Heart right ventricle (tissue), 16 donors: ENCODE measurements around the gene PRKN. TPM values are rescaled to one million over a fixed set of nuclear protein-coding genes. Genes with fewer than 3 reads are reported as not detected.

Experiments
- ATAC-seq, 8 donors: fragments of 200-7000 bp; cut with Tn5 transposase; one replicate each; pipeline ENCODE4 v1.9.1; 2020; ENCODE audit warnings: mild to moderate bottlenecking in 8 of 8, moderate library complexity in 8 of 8, moderate number of reproducible peaks in 1 of 8
- DNase-seq, 2 donors: peaks; one replicate each; pipeline ENCODE4 v3.0.0-alpha.2; 2020
- H3K27ac ChIP-seq, 10 donors: fragments of 200-600 bp; sonication (generic) in 2 of 10; one replicate each; pipeline versions ENCODE4 v1.5.0 to v1.8.0; 2020 to 2022; ENCODE audit warnings: mild to moderate bottlenecking in 3 of 10
- H3K27me3 ChIP-seq, 7 donors: fragments of 200-600 bp; one replicate each; pipeline ENCODE4 v1.8.0; 2021 to 2022; ENCODE audit warnings: mild to moderate bottlenecking in 2 of 7
- H3K36me3 ChIP-seq, 9 donors: fragments of 200-600 bp; sonication (generic) in 1 of 9; one replicate each; pipeline versions ENCODE4 v1.5.0 to v1.8.0; 2020 to 2022; ENCODE audit warnings: mild to moderate bottlenecking in 2 of 9
- H3K4me1 ChIP-seq, 9 donors: fragments of 200-600 bp; sonication (generic) in 1 of 9; one replicate each; pipeline versions ENCODE4 v1.5.0 to v1.8.0; 2020 to 2022; ENCODE audit warnings: mild to moderate bottlenecking in 4 of 9
- H3K4me3 ChIP-seq, 10 donors: fragments of 200-600 bp; sonication (generic) in 2 of 10; one replicate each; pipeline versions ENCODE4 v1.5.0 to v1.8.0; 2020 to 2022; ENCODE audit warnings: mild to moderate bottlenecking in 7 of 10, moderate library complexity in 2 of 10
- H3K9me3 ChIP-seq, 11 donors: fragments of 200-600 bp in 10 of 11; sonication (generic) in 2 of 11; one replicate each; pipeline versions ENCODE4 v1.5.0 to v1.8.0; 2013 to 2022; ENCODE audit warnings: mild to moderate bottlenecking in 2 of 11, control low read depth in 1 of 11, moderate library complexity in 1 of 11
- WGBS, 2 donors: extraction: QIAGEN DNeasy Blood & Tissue Kit; methylation state at CpG; one replicate each; pipeline ENCODE4 v1.1.7; 2013; ENCODE audit warnings: inconsistent platforms in 1 of 2; 5-methylcytosine and 5-hydroxymethylcytosine counted together
- intact Hi-C, 10 donors: fragments of 100-400 bp; cut with DNase I; formaldehyde crosslinking; loops; one replicate each; pipeline versions ENCODE4 v1.11.1 to v1.14.2; 2022
- polyA plus RNA-seq, 2 donors: library from polyadenylated mRNA; stranded (reverse); fragments of 200-250 nt; gene quantifications; one replicate each; pipeline ENCODE4 v1.2.3, GENCODE V29; 2013
- total RNA-seq, 10 donors: library from RNA; stranded (reverse); fragmentation: NEBNext Ultra II Directional in 3 of 10; extraction: Animal tissue kit (Norgen Biotek cat#: 25700) in 3 of 10; gene quantifications; one replicate each; pipeline versions ENCODE4 v1.2.1 to v1.2.4, GENCODE V29; 2021 to 2023
- TF ChIP-seq, protein P1 (sequence below), 9 donors: fragments of 200-600 bp; sonication (generic) in 2 of 9; IDR thresholded peaks; one replicate each; pipeline versions ENCODE4 v1.5.0 to v1.8.0; 2021 to 2022; ENCODE audit warnings: antibody characterized with exemption in 9 of 9, mild to moderate bottlenecking in 5 of 9, moderate library complexity in 1 of 9
- donor health status: Arrhythmogenic right ventricular cardiomyopathy.
- donor health status: ischemic (EF 13 %, LVEDD 7.1; RV severe dilation, severe dysfunction).
- donor health status: healthy with polysubstance abuse.
- donor health status: DM: no; HTN: yes; CAD: no.
- donor health status: DM: no; HTN: no; CAD: no.
- donor health status: ischemic (EF 25% LVEDD 6.9; RV normal size, moderate dysfunction).
- donor health status: ischemic (EF 25% LVEDD 5.7; RV mildly dilated, moderate dysfunction).
- donor health status: healthy.
- donor health status: DM: yes; HTN: yes; CAD: no.
- donor health status: Ischemic cardiomyopathy.
- donor health status: ischemic (EF 35%, LVEDD 5.7; RV mildly dilated, moderate dysfunction).
- donor health status: nonischemic (EF 11% LVEDD 7.7; RV severe dilation, severe dysfunction).
- donor health status: DM: yes; HTN: yes; CAD: no.
- donor health status: PGD.
- donor health status: ischemic (EF 29% LVEDD 5.4; RV normal size, mild dysfunction).
- donor health status: nonischemic (EF 23%, LVEDD 6.1; RV moderate dilation, normal function).

Gene PRKN
- total and polyA plus RNA-seq, 12 donors = 2.3 to 27.7 (median 26.3) TPM

- H3K4me1 ChIP-seq = peaks cover 0 to 4% (median 0%) of the 10 kb centered on the region in 9 donors
These were observed 601.9 kb downstream of the PRKN start for GRCh38 chr6:162125659-162126058.

DNA sequence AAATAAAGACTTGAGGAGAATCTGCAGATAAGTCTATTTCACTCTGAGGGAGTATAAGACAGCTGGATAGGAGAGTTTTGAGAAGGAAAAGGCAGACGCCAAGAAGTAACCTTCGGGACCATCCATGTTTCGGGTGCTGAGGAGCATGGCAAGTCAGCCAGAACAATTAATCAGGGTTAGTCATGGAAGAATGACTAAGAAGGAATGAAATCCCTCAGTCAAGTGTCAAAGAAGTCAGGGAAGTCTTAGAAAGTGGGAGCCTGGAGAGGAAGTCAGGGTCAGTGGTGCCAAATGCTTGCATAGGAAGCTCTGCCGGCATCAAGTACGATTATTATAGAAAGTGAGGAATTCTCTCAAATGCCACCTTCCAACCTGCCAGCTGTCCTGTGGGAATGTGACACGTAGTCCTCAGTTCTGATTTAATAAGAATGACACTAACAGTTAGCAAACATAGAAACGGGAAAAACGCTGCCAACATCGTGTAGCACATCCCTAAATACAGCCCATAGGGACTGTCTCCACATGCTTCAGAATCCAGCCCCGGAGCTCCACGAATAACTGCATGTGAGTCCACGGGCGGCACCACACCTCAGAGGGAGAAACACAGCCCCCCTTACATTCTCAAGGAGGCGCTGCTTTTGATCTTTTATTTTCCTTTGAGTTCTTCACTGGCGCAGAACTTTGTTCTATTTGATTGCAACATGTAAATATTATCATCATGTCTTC, 602.7 kb downstream of the PRKN start:
- peaks cover 0 to 6% (median 2%) of the 10 kb centered on the region in 9 donors for H3K4me1 ChIP-seq
- peak overlapping the region in 3 of 10 donors; percentile 10 to 25 (median 22) for H3K27ac ChIP-seq
- WGBS, 2 donors = 70 to 73% methylated on average over 15 of the region's 15 CpGs
- no peaks in the 10 kb centered on the region for H3K36me3 ChIP-seq
- intact Hi-C loops = no loop called here
- H3K9me3 ChIP-seq = peaks cover 0 to 11% (median 0%) of the 10 kb centered on the region in 11 donors
- ATAC-seq (peak in 1 of 8 donors; percentile 46), DNase-seq (no peak)
- TF ChIP-seq, protein P1, sequence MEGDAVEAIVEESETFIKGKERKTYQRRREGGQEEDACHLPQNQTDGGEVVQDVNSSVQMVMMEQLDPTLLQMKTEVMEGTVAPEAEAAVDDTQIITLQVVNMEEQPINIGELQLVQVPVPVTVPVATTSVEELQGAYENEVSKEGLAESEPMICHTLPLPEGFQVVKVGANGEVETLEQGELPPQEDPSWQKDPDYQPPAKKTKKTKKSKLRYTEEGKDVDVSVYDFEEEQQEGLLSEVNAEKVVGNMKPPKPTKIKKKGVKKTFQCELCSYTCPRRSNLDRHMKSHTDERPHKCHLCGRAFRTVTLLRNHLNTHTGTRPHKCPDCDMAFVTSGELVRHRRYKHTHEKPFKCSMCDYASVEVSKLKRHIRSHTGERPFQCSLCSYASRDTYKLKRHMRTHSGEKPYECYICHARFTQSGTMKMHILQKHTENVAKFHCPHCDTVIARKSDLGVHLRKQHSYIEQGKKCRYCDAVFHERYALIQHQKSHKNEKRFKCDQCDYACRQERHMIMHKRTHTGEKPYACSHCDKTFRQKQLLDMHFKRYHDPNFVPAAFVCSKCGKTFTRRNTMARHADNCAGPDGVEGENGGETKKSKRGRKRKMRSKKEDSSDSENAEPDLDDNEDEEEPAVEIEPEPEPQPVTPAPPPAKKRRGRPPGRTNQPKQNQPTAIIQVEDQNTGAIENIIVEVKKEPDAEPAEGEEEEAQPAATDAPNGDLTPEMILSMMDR (IDR thresholded peaks at IDR 0.05) = no peak
- no peaks in the 10 kb centered on the region for H3K27me3 ChIP-seq
- H3K4me3 ChIP-seq = no peak overlapping the region

More at GRCh38 chr6:162125659-162126058, 601.9 kb downstream of the PRKN start:
- no peaks in the 10 kb centered on the region for H3K27me3 ChIP-seq
- TF ChIP-seq, protein P1 (IDR thresholded peaks at IDR 0.05) = no peak
- ATAC-seq (no peak), DNase-seq (no peak)
- H3K27ac ChIP-seq = no peak overlapping the region
- no peak overlapping the region for H3K4me3 ChIP-seq
- intact Hi-C loops = no loop called here
- peaks cover 0 to 11% (median 0%) of the 10 kb centered on the region in 11 donors for H3K9me3 ChIP-seq
- H3K36me3 ChIP-seq = no peaks in the 10 kb centered on the region
- 91 to 92% methylated on average over 5 of the region's 5 CpGs for WGBS, 2 donors

DNA sequence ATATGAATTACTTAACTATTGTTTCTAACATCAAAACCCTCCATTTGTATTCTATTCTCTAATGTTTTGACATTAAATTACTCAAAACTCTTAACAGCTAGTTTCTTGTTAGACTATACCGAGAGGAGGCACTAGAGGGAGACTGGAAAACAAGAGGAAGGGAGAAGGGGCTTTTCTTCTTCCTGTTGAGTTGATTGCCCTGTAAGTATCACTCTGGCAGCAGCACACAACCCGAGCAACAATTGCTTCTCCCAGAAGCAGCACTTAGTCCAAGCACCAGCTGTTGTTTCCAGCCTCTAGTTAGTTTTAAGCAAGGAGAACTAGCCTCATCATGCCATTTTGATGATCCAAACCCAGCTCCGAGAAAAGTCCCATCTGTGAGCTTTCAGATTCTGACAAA, 603.8 kb downstream of the PRKN start:
- peaks cover 0 to 11% (median 0%) of the 10 kb centered on the region in 11 donors for H3K9me3 ChIP-seq
- no peaks in the 10 kb centered on the region for H3K36me3 ChIP-seq
- ATAC-seq = peak in 6 of 8 donors; percentile 34 to 77 (median 50)
- DNase-seq = peak in 1 of 2 donors; percentile 11
- intact Hi-C loops = no loop called here
- H3K27me3 ChIP-seq = no peaks in the 10 kb centered on the region
- TF ChIP-seq, protein P1 (IDR thresholded peaks at IDR 0.05) = peak in 6 of 9 donors; percentile 19 to 49 (median 38)
- no peak overlapping the region for H3K4me3 ChIP-seq
- WGBS, 2 donors = 50 to 55% methylated on average over 3 of the region's 3 CpGs
- H3K27ac ChIP-seq = peak overlapping the region in 4 of 10 donors; percentile 20 to 47 (median 24)
- peaks cover 3 to 16% (median 11%) of the 10 kb centered on the region in 9 donors for H3K4me1 ChIP-seq

- peaks cover 4 to 21% (median 14%) of the 10 kb centered on the region in 9 donors for H3K4me1 ChIP-seq
- H3K9me3 ChIP-seq = peaks cover 0 to 4% (median 0%) of the 10 kb centered on the region in 11 donors
- intact Hi-C loops = no loop called here
- peak overlapping the region in 4 of 10 donors; percentile 1 to 55 (median 28) for H3K27ac ChIP-seq
- H3K36me3 ChIP-seq = no peaks in the 10 kb centered on the region
- TF ChIP-seq, protein P1 (IDR thresholded peaks at IDR 0.05) = peak in 4 of 9 donors; percentile 8 to 29 (median 17)
- ATAC-seq = peak in 7 of 8 donors; percentile 33 to 80 (median 70)
- 31 to 57% methylated on average over 4 of the region's 4 CpGs for WGBS, 2 donors
- H3K4me3 ChIP-seq = no peak overlapping the region
- no peaks in the 10 kb centered on the region for H3K27me3 ChIP-seq
- peak; percentile 9 to 17 for DNase-seq
These were observed 608.2 kb downstream of the PRKN start for GRCh38 chr6:162119341-162119740.
